H9 (cell line): ENCODE results near the gene RNF213. TPM values are rescaled to one million over a fixed set of nuclear protein-coding genes. Genes with fewer than 3 reads are reported as not detected.

ENCODE experiments used
- DNase-seq: peaks from one replicate; pipeline ENCODE4 v3.0.0-alpha.2; 2017
- H2AFZ ChIP-seq: one replicate; pipeline ENCODE4 v1.6.1; 2013; ENCODE audit warnings: mild to moderate bottlenecking, low read length, control low read depth, moderate library complexity
- H2AK5ac ChIP-seq: 2 replicates; pipeline ENCODE4 v1.6.1; 2013; ENCODE audit warnings: low read length, control low read depth, mixed read lengths; ENCODE audit not compliant: insufficient read length
- H2BK120ac ChIP-seq: one replicate; pipeline ENCODE4 v1.6.1; 2013; ENCODE audit warnings: low read depth, mild to moderate bottlenecking, low read length, control low read depth, inconsistent platforms; ENCODE audit not compliant: poor library complexity, severe bottlenecking
- H2BK12ac ChIP-seq: 2 replicates; pipeline ENCODE4 v1.6.1; 2013; ENCODE audit warnings: low read length, control low read depth, mixed read lengths, low read depth; ENCODE audit not compliant: insufficient read length
- H2BK15ac ChIP-seq: 2 replicates; pipeline ENCODE4 v1.6.1; 2013; ENCODE audit warnings: low read depth, low read length, control low read depth
- H2BK20ac ChIP-seq: one replicate; pipeline ENCODE4 v1.6.1; 2013; ENCODE audit warnings: low read depth, mild to moderate bottlenecking, low read length, control low read depth, inconsistent platforms; ENCODE audit not compliant: poor library complexity, severe bottlenecking
- H2BK5ac ChIP-seq: 2 replicates; pipeline ENCODE4 v1.6.1; 2013; ENCODE audit warnings: low read length, control low read depth, mixed read lengths; ENCODE audit not compliant: insufficient read length
- H3K14ac ChIP-seq: 2 replicates; pipeline ENCODE4 v1.6.1; 2013; ENCODE audit warnings: low read length, control low read depth; ENCODE audit not compliant: insufficient read depth
- H3K18ac ChIP-seq: 2 replicates; pipeline ENCODE4 v1.6.1; 2013; ENCODE audit warnings: low read depth, mild to moderate bottlenecking, mixed read lengths, low read length, control low read depth; ENCODE audit not compliant: insufficient read length
- H3K23ac ChIP-seq: 2 replicates; pipeline ENCODE4 v1.6.1; 2013; ENCODE audit warnings: low read length, control low read depth, mixed read lengths, low read depth; ENCODE audit not compliant: insufficient read length
- H3K23me2 ChIP-seq: 2 replicates; pipeline ENCODE4 v1.6.1; 2013; ENCODE audit warnings: low read depth, mild to moderate bottlenecking, mixed read lengths, low read length, control low read depth; ENCODE audit not compliant: insufficient read length, poor library complexity, severe bottlenecking
- H3K27ac ChIP-seq: 2 replicates; pipeline ENCODE4 v1.5.1; 2013; ENCODE audit warnings: low read length, control low read depth, mixed read lengths, low read depth; ENCODE audit not compliant: insufficient read length
- H3K27me3 ChIP-seq: 2 replicates; pipeline ENCODE4 v1.6.1; 2013; ENCODE audit warnings: low read length, control low read depth, inconsistent platforms; ENCODE audit not compliant: insufficient read depth
- H3K4ac ChIP-seq: 2 replicates; pipeline ENCODE4 v1.6.1; 2013; ENCODE audit warnings: low read depth, mild to moderate bottlenecking, control low read depth, inconsistent platforms, low read length, moderate library complexity
- H3K4me1 ChIP-seq: 2 replicates; pipeline ENCODE4 v1.6.1; 2013; ENCODE audit warnings: low read length, control low read depth, inconsistent platforms; ENCODE audit not compliant: insufficient read depth
- H3K4me2 ChIP-seq: 2 replicates; pipeline ENCODE4 v1.6.1; 2013; ENCODE audit warnings: low read length, control low read depth, mixed read lengths; ENCODE audit not compliant: insufficient read length, insufficient read depth
- H3K56ac ChIP-seq: 2 replicates; pipeline ENCODE4 v1.6.1; 2013; ENCODE audit warnings: low read depth, mild to moderate bottlenecking, mixed read lengths, low read length, control low read depth; ENCODE audit not compliant: insufficient read length
- H3K79me1 ChIP-seq: 2 replicates; pipeline ENCODE4 v1.6.1; 2013; ENCODE audit warnings: low read depth, mild to moderate bottlenecking, moderate library complexity, low read length, control low read depth, inconsistent platforms; ENCODE audit not compliant: insufficient read depth, poor library complexity, severe bottlenecking
- H3K79me2 ChIP-seq: 2 replicates; pipeline ENCODE4 v1.6.1; 2013; ENCODE audit warnings: low read length, control low read depth, inconsistent platforms; ENCODE audit not compliant: insufficient read depth
- H3K9ac ChIP-seq: 2 replicates; pipeline ENCODE4 v1.6.1; 2013; ENCODE audit warnings: low read length, control low read depth, mixed read lengths; ENCODE audit not compliant: insufficient read length; ENCODE audit errors: extremely low read depth
- H3K9me3 ChIP-seq: one replicate; pipeline ENCODE4 v1.6.1; 2013; ENCODE audit warnings: low read depth, low read length, inconsistent platforms; ENCODE audit not compliant: control insufficient read depth
- H3T11ph ChIP-seq: one replicate; pipeline ENCODE4 v1.6.1; 2013; ENCODE audit warnings: mild to moderate bottlenecking, low read length, control low read depth, inconsistent platforms
- H4K20me1 ChIP-seq: one replicate; pipeline ENCODE4 v1.6.1; 2013; ENCODE audit not compliant: control insufficient read depth, insufficient read length, insufficient read depth
- H4K5ac ChIP-seq: 2 replicates; pipeline ENCODE4 v1.6.1; 2013; ENCODE audit warnings: low read depth, mild to moderate bottlenecking, mixed read lengths, low read length, control low read depth; ENCODE audit not compliant: insufficient read length
- H4K8ac ChIP-seq: replicated peaks from 2 replicates; pipeline ENCODE4 v1.6.1; 2013; ENCODE audit warnings: low read length, control low read depth, mixed read lengths, low read depth; ENCODE audit not compliant: insufficient read length
- H4K91ac ChIP-seq: 2 replicates; pipeline ENCODE4 v1.6.1; 2013; ENCODE audit warnings: low read depth, mild to moderate bottlenecking, moderate library complexity, mixed read lengths, low read length, control low read depth; ENCODE audit not compliant: insufficient read length
- H3K27ac Mint-ChIP-seq, 3 experiments: 2 replicates in 2 of 3; 3 replicates in 1 of 3; pipeline ENCODE4 v1.8.0; 2020 to 2021; ENCODE audit warnings: mixed read lengths in 3 of 3, mild to moderate bottlenecking in 1 of 3, moderate library complexity in 1 of 3
- H3K27me3 Mint-ChIP-seq: 2 replicates; pipeline ENCODE4 v1.8.0; 2021; ENCODE audit warnings: low read depth, mild to moderate bottlenecking, moderate library complexity, mixed read lengths
- H3K36me3 Mint-ChIP-seq, 3 experiments: 2 replicates in 2 of 3; 3 replicates in 1 of 3; pipeline ENCODE4 v1.8.0; 2020 to 2021; ENCODE audit warnings: low read depth in 3 of 3, mixed read lengths in 3 of 3; ENCODE audit not compliant: insufficient read depth in 1 of 3
- H3K4me1 Mint-ChIP-seq, 2 experiments: 2 replicates each; pipeline ENCODE4 v1.8.0; 2020; ENCODE audit warnings: mixed read lengths in 2 of 2
- H3K4me3 Mint-ChIP-seq, 2 experiments: 2 replicates in 1 of 2; 3 replicates in 1 of 2; pipeline ENCODE4 v1.8.0; 2020 to 2021; ENCODE audit warnings: mild to moderate bottlenecking in 2 of 2, mixed read lengths in 2 of 2, moderate library complexity in 1 of 2
- H3K9me3 Mint-ChIP-seq, 2 experiments: 2 replicates in 1 of 2; 3 replicates in 1 of 2; pipeline ENCODE4 v1.8.0; 2020; ENCODE audit warnings: mild to moderate bottlenecking in 2 of 2, mixed read lengths in 2 of 2, moderate library complexity in 1 of 2
- CTCF ChIP-seq: fragments of 200-600 bp; sonication (generic); conservative IDR thresholded peaks from 3 replicates; pipeline ENCODE4 v1.8.0; 2021; ENCODE audit warnings: antibody characterized with exemption, mild to moderate bottlenecking
- WGBS: extraction: QIAGEN DNeasy Blood & Tissue Kit; methylation state at CpG from one replicate; pipeline ENCODE4 v1.1.7; 2013; ENCODE audit warnings: missing lambda C conversion rate, low lambda C conversion rate, mixed read lengths; ENCODE audit not compliant: insufficient read length; ENCODE audit errors: extremely low coverage; 5-methylcytosine and 5-hydroxymethylcytosine counted together
- total RNA-seq: library from RNA; stranded (reverse); gene quantifications from 2 replicates; pipeline ENCODE4 v1.2.1, GENCODE V29; 2021

Gene RNF213
- total RNA-seq, 1 experiment from 2014 or later = 34.3 TPM

- Histone ChIP-seq H3K27ac (no peak overlapping the region), H4K20me1 (no peaks in the 10 kb centered on the region), H2BK5ac (no peak overlapping the region), H2AFZ (no peak overlapping the region), H3K4ac (no peak overlapping the region), H3K27me3 (no peaks in the 10 kb centered on the region), H3T11ph (no peak overlapping the region), H3K56ac (no peak overlapping the region), H4K5ac (no peak overlapping the region), H3K14ac (no peak overlapping the region), H4K8ac (no peak overlapping the region), H4K91ac (no peak overlapping the region), H3K18ac (no peak overlapping the region), H3K23me2 (no peaks in the 10 kb centered on the region), H3K9me3 (no peaks in the 10 kb centered on the region), H3K4me1 (no peaks in the 10 kb centered on the region), H3K79me1 (no peaks in the 10 kb centered on the region), H3K4me2 (no peak overlapping the region), H2BK20ac (no peak overlapping the region), H3K79me2 (no peaks in the 10 kb centered on the region), H2BK120ac (no peak overlapping the region), H3K9ac (no peak overlapping the region), H2BK12ac (no peak overlapping the region), H3K23ac (no peak overlapping the region), H2AK5ac (no peak overlapping the region), H2BK15ac (no peak overlapping the region)
- Mint-ChIP-seq H3K4me1 (no peaks in the 10 kb centered on the region), H3K27ac (no peak overlapping the region; a peak in 1 of 7 replicates), H3K36me3 (peaks cover 12 to 69% (median 53%) of the 10 kb centered on the region in 3 experiments; a peak in 6 of 7 replicates), H3K27me3 (no peaks in the 10 kb centered on the region), H3K9me3 (no peaks in the 10 kb centered on the region), H3K4me3 (no peak overlapping the region)
- no peak for DNase-seq
- WGBS = no CpG with 5 or more reads among the region's 17 CpGs
- no peak for TF ChIP-seq CTCF
Measured at GRCh38 chr17:80367503-80367902, 106.9 kb downstream of the RNF213 start.
